AG09309 (cell line): ENCODE measurements around the gene DMWD.

Experiments
- DNase-seq: peaks from one replicate; pipeline ENCODE4 v3.0.0-alpha.2; 2010; ENCODE audit warnings: low read depth
- H3K4me3 ChIP-seq: 2 replicates; pipeline ENCODE4 v1.5.1; 2011; ENCODE audit warnings: mild to moderate bottlenecking, low read depth, low read length, moderate library complexity; ENCODE audit not compliant: control insufficient read depth
- TF ChIP-seq, protein P1 (sequence below): IDR thresholded peaks from 2 replicates; pipeline ENCODE4 v1.5.1; 2011; ENCODE audit warnings: mild to moderate bottlenecking, low read depth, low read length, inconsistent platforms; ENCODE audit not compliant: insufficient read depth, control insufficient read depth; ENCODE audit errors: missing control alignments

Gene DMWD

DNA sequence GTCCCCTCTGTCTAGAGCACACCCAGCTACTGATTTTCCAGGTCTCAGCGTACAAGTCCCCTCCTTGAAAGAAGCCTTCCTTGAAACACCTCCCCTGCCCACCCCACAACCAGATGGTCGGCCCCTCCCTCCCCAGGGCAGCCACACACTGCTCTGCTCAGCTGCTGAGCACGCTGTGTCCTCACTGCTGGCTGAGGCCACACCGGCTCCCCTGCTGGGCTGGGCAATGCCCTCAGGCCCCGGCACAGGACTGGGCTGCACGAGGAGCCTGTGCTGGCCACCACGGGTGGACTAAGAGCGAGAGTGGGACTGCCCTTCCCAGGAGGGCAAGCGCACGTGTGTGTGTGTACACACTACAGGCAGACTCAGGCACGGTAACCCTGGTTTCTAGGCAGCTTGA is 34.3 kb upstream of the DMWD start:
- DNase-seq: no peak
- H3K4me3 ChIP-seq: no peak overlapping the region
- TF ChIP-seq, protein P1, sequence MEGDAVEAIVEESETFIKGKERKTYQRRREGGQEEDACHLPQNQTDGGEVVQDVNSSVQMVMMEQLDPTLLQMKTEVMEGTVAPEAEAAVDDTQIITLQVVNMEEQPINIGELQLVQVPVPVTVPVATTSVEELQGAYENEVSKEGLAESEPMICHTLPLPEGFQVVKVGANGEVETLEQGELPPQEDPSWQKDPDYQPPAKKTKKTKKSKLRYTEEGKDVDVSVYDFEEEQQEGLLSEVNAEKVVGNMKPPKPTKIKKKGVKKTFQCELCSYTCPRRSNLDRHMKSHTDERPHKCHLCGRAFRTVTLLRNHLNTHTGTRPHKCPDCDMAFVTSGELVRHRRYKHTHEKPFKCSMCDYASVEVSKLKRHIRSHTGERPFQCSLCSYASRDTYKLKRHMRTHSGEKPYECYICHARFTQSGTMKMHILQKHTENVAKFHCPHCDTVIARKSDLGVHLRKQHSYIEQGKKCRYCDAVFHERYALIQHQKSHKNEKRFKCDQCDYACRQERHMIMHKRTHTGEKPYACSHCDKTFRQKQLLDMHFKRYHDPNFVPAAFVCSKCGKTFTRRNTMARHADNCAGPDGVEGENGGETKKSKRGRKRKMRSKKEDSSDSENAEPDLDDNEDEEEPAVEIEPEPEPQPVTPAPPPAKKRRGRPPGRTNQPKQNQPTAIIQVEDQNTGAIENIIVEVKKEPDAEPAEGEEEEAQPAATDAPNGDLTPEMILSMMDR: no peak

DNA sequence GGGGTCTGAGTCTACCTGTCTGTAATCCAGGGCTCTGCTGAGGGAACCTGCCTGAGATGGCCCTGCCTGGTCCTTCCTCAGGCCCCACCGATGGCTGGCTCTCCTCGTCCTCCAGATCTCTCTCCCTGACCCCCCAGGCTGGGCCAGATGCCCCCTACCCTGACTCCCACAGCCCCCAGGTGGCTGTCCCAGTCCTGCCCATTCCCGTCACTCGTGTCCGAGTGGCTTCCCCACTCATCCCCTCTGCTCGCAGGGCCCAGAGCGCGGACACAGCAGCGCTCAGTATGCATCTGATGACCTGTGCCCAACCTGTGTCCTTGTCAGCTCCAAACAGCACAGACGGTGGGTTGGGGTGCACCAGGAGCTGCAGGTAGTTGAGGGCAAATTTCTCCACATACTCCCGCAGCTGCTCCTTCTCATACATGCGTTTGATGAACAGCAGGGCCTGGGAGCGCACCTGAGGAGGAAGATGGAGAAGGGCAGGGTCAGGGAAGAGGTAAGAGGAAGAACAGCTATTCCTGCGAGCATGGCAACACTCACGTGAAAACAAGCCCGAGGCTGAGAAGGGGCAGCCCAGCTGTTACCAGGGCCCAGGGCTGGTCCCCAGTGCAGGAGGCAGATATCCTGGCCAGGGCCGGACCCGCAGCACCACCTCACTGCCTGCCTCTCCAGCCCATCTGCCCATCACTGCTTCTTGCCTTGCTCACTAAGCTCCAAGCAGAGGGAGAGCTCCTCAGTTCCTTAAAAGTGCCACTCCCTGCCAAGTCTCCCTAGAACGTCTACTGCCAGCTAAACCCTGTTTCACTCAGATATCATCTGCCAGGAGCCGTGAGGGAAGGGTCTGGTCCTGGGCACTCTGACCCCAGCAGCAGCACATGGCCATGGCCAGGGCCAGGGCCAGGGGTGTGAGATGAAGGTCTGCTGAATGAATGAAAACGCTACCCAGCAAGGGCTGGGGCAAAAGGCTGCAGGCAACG is 33.6 kb upstream of the DMWD start:
- no peak overlapping the region for H3K4me3 ChIP-seq
- TF ChIP-seq, protein P1: no peak

DNA sequence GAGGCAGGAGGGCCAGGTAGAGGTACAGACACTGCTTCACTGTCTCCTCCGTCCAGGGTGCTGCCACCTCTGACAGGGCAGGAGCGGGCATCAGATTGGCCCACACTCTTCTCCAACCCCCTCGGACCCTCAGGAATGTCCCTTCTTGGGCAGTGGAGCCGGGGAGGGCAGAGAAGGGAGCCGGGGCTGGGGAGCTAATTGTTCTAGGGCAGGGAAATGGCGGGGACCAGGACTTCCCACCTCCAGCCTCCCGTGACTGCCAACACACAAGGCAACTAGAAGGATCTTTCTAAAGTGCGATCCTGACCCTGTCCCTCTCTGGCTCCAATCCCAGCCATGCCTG is 32.6 kb upstream of the DMWD start:
- TF ChIP-seq, protein P1: no peak
- H3K4me3 ChIP-seq: no peak overlapping the region

More for the DNA sequence above, 33.6 kb upstream of the DMWD start:
- DNase-seq: no peak

DNA sequence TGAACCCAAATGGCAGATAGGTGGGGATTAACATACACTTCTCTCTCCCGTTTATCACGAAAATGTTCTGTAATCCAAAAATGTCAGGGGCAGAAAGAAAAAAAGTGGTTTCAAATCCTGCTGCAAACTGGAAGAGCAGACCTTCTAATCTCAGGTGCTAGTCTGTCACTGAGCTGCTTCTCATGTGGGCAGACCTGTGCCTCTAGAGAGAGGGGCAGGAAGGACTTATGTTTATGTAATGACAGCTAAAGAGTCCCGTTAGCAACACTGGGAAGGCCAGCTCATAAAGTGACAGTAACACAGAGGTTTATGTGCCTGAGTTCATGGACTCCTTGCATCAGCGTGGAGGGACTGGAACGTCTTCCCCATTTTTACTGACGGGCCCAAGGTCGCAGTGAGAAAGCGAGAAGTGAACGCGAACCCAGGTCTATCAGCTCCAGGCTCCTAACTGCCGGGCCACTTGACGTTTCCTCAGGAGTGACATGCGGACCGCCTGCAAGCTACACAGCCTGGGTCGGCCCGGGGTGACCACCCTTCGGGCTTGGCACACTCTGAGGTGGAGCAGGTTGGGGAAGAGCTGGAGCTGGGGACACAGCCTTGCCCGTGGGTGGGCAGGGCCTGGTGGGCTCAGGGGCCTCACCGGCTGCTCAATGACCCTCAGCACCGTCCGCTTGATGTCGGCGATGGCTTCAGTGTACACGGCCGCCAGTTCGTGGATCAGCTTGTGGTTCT is 32.1 kb upstream of the DMWD start:
- TF ChIP-seq, protein P1: no peak
- DNase-seq: no peak
- H3K4me3 ChIP-seq: no peak overlapping the region

More for the DNA sequence above, 32.6 kb upstream of the DMWD start:
- no peak for DNase-seq

DNA sequence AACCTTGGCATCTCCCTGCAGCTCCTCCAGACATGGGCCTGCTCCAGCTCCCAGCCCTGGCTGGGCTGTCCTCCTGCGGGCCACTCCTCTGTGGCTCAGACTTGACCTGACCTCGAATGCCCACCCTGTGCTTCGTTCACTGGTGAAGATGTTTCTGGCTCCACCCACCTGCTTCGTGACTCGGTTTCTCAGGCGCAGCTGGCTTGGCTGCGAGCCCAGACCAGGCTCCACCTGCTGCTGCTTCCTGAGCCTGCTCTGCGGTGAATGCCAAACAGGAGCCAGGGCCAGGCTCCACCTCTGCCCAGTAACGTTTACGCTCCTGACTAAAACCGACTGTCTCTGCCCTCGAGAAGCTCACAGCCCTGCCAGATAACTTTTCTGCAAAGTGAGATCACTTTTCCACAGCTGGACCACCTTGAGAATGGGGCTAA is 31.4 kb upstream of the DMWD start:
- no peak overlapping the region for H3K4me3 ChIP-seq
- TF ChIP-seq, protein P1: no peak
- DNase-seq: no peak

DNA sequence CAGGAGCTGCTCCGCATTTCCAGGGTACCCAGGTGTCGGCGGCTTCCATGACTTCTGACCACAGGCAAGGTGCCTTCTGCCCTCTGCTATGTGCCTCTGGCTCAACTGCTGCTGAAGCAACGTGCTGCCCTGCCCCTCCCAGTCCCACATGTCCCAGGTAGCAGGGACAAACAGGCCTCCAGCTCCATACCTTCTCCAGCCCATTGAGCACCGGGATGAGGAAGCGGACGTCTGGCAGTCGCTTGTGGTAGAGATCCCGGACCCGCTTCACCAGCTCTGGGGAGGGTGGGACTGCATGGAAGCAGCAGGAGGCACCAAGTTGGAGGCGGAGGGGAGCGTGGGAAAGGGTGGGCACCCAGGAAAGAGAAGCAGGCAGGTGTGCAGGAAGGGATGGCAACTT is 30.5 kb upstream of the DMWD start:
- TF ChIP-seq, protein P1: no peak
- H3K4me3 ChIP-seq: no peak overlapping the region
- DNase-seq: no peak
